PC-3 (cell line): ENCODE results near the gene ARNT2.

Experiments used
- CTCF ChIP-seq: fragments of 300-600 bp; sonication (generic); conservative IDR thresholded peaks from 2 replicates; pipeline ENCODE4 v1.5.1; 2017; ENCODE audit warnings: antibody characterized with exemption, low read depth, mild to moderate bottlenecking, low read length
- EZH2phosphoT487 ChIP-seq: fragments of 300-600 bp; sonication (generic); IDR thresholded peaks from 2 replicates; pipeline ENCODE4 v1.6.1; 2018; ENCODE audit warnings: mild to moderate bottlenecking, antibody characterized with exemption, low read length, borderline replicate concordance

- TF ChIP-seq CTCF (peak; percentile 95), EZH2phosphoT487 (no peak)
Measured at GRCh38 chr15:80567721-80568157, 163.6 kb downstream of the ARNT2 start.
